ENCODE results near the gene LAMA5.

LAMA5 gene

DNA sequence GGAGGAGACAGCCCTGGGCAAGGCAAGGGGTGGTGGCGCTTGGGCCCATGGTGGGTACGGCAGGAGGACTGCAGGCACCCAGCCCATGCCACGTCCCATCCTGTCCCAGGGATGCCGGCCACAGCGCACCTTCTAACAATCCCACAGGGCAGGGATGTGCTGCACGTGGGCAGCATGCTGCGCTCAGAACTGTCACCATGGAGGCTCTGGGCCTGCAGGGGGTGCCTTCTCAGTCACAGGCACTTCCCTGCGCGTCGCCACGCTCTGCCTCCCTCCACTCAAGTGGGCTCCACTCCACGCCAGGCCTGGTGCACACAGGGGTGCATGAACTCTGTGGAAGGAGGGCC lies 37.6 kb upstream of the LAMA5 start:
- Histone ChIP-seq H3K4me1 (peaks cover 93% of the 10 kb centered on the region), H3K27me3 (no peaks in the 10 kb centered on the region), H3K4me2 (peak overlapping the region; percentile 97; the same call in 1 of the 2 replicates), H3K9ac (0 out of 2 replicates have a peak overlapping the region, but pooled peaks have one; percentile 97), H3K4me3 (no peak overlapping the region), H4K20me1 (peaks cover 46% of the 10 kb centered on the region), H3K27ac (no peak overlapping the region), H3K36me3 (peaks cover 28% of the 10 kb centered on the region), H3K9me3 (no peaks in the 10 kb centered on the region)
- no peak for TF ChIP-seq Cebpa-rat (IDR thresholded peaks at IDR 0.05)

DNA sequence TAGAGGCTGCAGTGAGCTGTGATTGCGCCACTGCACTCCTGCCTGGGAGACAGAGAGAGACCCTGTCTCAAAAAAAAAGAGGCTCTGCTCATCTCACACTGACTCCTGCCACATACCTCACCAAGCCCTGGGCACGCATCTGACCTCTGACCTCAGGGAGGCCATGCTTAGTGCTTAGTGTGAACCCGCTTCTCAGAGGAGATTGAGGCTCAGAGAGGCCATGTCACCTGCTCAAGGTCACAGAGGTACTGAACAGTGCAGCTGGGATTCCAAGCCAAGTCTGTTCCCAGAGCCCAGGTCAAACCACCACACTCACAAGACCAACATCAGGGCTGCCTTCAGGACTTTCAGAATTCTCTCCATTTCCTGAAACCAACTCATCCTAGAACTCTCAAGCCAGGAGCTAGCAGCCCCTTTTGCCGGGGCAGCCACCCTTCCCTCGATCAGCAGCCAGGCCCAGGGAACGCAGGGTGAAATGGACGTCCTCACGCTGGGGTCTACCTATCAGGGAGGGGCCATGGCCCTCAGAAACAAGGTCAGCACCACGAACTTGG lies 37.1 kb upstream of the LAMA5 start:
- no peak for TF ChIP-seq Cebpa-rat (IDR thresholded peaks at IDR 0.05)
- H3K4me2 ChIP-seq, result peak overlapping the region; percentile 97; the same call in 1 of the 2 replicates
- H3K4me3 ChIP-seq, result no peak overlapping the region
- no peaks in the 10 kb centered on the region for H3K27me3 ChIP-seq
- peaks cover 90% of the 10 kb centered on the region for H3K4me1 ChIP-seq
- H3K9me3 ChIP-seq, result no peaks in the 10 kb centered on the region
- H3K9ac ChIP-seq, result peak overlapping the region; percentile 35
- H3K27ac ChIP-seq, result no peak overlapping the region
- peaks cover 28% of the 10 kb centered on the region for H3K36me3 ChIP-seq
- peaks cover 48% of the 10 kb centered on the region for H4K20me1 ChIP-seq

DNA sequence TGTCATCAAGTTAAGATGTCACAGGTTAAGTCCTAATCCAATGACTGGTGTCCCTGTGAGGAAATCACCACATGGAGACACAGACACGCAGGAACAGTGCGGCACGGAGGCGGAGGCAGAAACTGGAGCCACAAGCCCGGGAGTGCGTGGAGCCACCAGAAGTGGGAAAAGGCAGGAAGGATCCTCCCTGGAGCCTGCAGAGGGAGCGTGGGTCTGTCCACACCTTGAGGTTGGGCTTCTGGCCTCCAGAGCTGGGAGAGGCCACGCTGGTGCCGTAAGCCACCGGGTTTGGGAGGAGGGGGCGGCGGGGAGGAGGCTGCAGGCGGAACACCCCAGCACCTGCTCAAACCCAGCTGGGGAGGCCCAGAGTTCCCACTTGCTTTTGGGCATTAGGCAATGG lies 36.2 kb upstream of the LAMA5 start:
- Histone ChIP-seq H3K36me3 (peaks cover 33% of the 10 kb centered on the region), H3K9me3 (peaks cover 4% of the 10 kb centered on the region; the same call in 1 of the 2 replicates), H3K4me2 (peak overlapping the region; percentile 80), H4K20me1 (peaks cover 53% of the 10 kb centered on the region), H3K27me3 (no peaks in the 10 kb centered on the region), H3K9ac (peak overlapping the region; percentile 35; the same call in 1 of the 2 replicates), H3K4me3 (no peak overlapping the region), H3K4me1 (peaks cover 82% of the 10 kb centered on the region), H3K27ac (peak overlapping the region; percentile 22; the same call in 1 of the 2 replicates)
- TF ChIP-seq Cebpa-rat (IDR thresholded peaks at IDR 0.05), result no peak

GRCh38 chr20:62402456-62403150 lies 35.5 kb upstream of the LAMA5 start:
- Histone ChIP-seq H3K27ac (peak overlapping the region; percentile 81), H3K9me3 (peaks cover 5% of the 10 kb centered on the region; the same call in 1 of the 2 replicates), H3K4me2 (peak overlapping the region; percentile 80), H3K4me3 (no peak overlapping the region), H3K4me1 (peaks cover 74% of the 10 kb centered on the region), H3K36me3 (peaks cover 38% of the 10 kb centered on the region), H4K20me1 (peaks cover 54% of the 10 kb centered on the region), H3K9ac (peak overlapping the region; percentile 69), H3K27me3 (no peaks in the 10 kb centered on the region)
- TF ChIP-seq Cebpa-rat (IDR thresholded peaks at IDR 0.05), result no peak

DNA sequence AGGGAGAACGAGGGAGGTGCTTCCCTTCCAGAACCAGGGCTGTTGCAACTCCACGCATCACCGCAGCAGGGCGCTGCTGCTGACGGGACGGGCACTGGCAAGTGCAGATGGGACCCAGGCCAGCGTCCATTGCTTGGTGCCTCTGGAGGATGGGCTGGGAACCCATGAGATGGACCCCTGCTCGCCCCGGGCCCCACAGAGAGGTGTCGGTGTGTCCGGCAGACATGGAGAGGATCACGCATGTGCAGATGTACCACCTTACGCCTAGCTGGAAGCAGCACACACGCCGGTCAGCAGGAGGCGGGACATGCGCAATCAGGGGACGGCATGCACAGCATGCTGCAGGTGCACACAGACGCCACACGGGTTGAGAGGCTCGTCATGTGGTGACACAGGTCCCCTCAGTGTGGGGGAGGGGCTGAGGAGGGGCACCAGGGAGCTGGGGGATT lies 34.2 kb upstream of the LAMA5 start:
- Histone ChIP-seq H3K9me3 (peaks cover 5% of the 10 kb centered on the region; the same call in 1 of the 2 replicates), H3K4me3 (no peak overlapping the region), H3K27ac (peak overlapping the region; percentile 48), H3K4me1 (peaks cover 80% of the 10 kb centered on the region), H3K4me2 (peak overlapping the region; percentile 80), H3K27me3 (no peaks in the 10 kb centered on the region), H3K36me3 (peaks cover 50% of the 10 kb centered on the region), H4K20me1 (peaks cover 62% of the 10 kb centered on the region), H3K9ac (0 out of 2 replicates have a peak overlapping the region, but pooled peaks have one; percentile 10)
- no peak for TF ChIP-seq Cebpa-rat (IDR thresholded peaks at IDR 0.05)

DNA sequence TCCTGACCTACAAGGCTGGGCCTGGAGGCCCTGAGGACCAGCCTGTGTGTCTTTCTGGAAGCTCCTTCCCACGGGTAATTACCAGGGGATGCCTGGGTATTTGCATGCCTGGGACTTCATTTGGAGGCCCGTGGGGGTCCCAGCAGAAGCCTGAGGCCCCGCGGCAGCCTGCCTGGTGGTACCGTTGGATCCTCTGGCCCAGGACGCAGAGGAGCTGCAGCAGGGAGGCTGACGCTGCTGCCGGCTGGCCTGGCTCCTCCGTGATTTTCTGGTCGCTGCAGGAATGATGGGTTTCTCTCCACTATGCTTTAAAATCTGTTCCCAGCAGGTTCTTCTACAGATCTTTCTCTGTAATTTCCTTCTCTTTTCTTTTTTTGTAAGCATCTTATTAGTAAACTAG lies 33.4 kb upstream of the LAMA5 start:
- H3K27ac ChIP-seq, result no peak overlapping the region; the same call in 1 of the 2 replicates
- H3K9ac ChIP-seq, result peak overlapping the region; percentile 40; the same call in 1 of the 2 replicates
- H4K20me1 ChIP-seq, result peaks cover 62% of the 10 kb centered on the region
- H3K27me3 ChIP-seq, result no peaks in the 10 kb centered on the region
- peak overlapping the region; percentile 80 for H3K4me2 ChIP-seq
- H3K36me3 ChIP-seq, result peaks cover 58% of the 10 kb centered on the region
- peaks cover 5% of the 10 kb centered on the region; the same call in 1 of the 2 replicates for H3K9me3 ChIP-seq
- no peak overlapping the region for H3K4me3 ChIP-seq
- H3K4me1 ChIP-seq, result peaks cover 75% of the 10 kb centered on the region
- no peak for TF ChIP-seq Cebpa-rat (IDR thresholded peaks at IDR 0.05)

- H3K9ac ChIP-seq, result no peak overlapping the region
- H3K27ac ChIP-seq, result no peak overlapping the region
- H3K4me3 ChIP-seq, result no peak overlapping the region
- H4K20me1 ChIP-seq, result peaks cover 62% of the 10 kb centered on the region
- peaks cover 5% of the 10 kb centered on the region; the same call in 1 of the 2 replicates for H3K9me3 ChIP-seq
- H3K4me2 ChIP-seq, result peak overlapping the region; percentile 80
- H3K4me1 ChIP-seq, result peaks cover 69% of the 10 kb centered on the region
- H3K27me3 ChIP-seq, result no peaks in the 10 kb centered on the region
- peaks cover 61% of the 10 kb centered on the region for H3K36me3 ChIP-seq
- TF ChIP-seq Cebpa-rat (IDR thresholded peaks at IDR 0.05), result no peak
These were observed 32.9 kb upstream of the LAMA5 start for GRCh38 chr20:62400021-62400420.

- peaks cover 63% of the 10 kb centered on the region for H3K36me3 ChIP-seq
- no peaks in the 10 kb centered on the region for H3K27me3 ChIP-seq
- no peak for TF ChIP-seq Cebpa-rat (IDR thresholded peaks at IDR 0.05)
These were observed 31.2 kb upstream of the LAMA5 start for GRCh38 chr20:62398120-62398821.

GRCh38 chr20:62396367-62397239 lies 29.5 kb upstream of the LAMA5 start:
- H3K4me1 ChIP-seq, result peaks cover 46% of the 10 kb centered on the region
- H3K9ac ChIP-seq, result peak overlapping the region; percentile 50; the same call in 1 of the 2 replicates
- peaks cover 5% of the 10 kb centered on the region; the same call in 1 of the 2 replicates for H3K9me3 ChIP-seq
- peaks cover 69% of the 10 kb centered on the region for H3K36me3 ChIP-seq
- H3K4me2 ChIP-seq, result peak overlapping the region; percentile 59
- TF ChIP-seq Cebpa-rat (IDR thresholded peaks at IDR 0.05), result no peak
- no peaks in the 10 kb centered on the region for H3K27me3 ChIP-seq
- no peak overlapping the region for H3K4me3 ChIP-seq
- peak overlapping the region; percentile 26; the same call in 1 of the 2 replicates for H3K27ac ChIP-seq
- H4K20me1 ChIP-seq, result peaks cover 86% of the 10 kb centered on the region

More at GRCh38 chr20:62398120-62398821, 31.2 kb upstream of the LAMA5 start:
- Histone ChIP-seq H3K9me3 (peaks cover 5% of the 10 kb centered on the region; the same call in 1 of the 2 replicates), H3K4me2 (no peak overlapping the region), H3K9ac (no peak overlapping the region), H4K20me1 (peaks cover 71% of the 10 kb centered on the region), H3K27ac (no peak overlapping the region), H3K4me3 (no peak overlapping the region), H3K4me1 (peaks cover 56% of the 10 kb centered on the region)
